ENCODE measurements around the gene VPS26B. TPM values are rescaled to one million over a fixed set of nuclear protein-coding genes. Genes with fewer than 3 reads are reported as not detected.

VPS26B gene
- total RNA-seq, 1 experiment from 2014 or later = 29.3 TPM

DNA sequence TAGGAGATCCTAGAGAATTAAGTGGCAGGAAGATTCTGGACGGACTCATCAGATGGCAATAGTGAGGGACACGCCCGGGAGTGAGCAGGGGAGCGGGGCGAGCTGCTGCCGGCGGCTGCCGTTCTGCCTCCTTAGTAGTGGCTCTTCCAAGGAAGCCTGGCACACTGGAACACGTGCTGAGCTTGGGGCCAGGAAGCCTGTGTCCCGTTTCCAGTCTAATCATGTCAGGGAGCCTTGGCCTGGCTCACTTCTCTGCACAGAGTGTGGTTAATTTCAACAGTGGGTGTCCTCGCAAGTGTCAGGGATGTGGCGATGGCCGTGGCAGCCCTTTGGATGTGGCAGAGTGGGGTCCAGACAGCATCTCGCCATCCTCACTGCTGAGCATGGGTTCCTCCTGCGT, 68.2 kb downstream of the VPS26B start (continued):
- TF ChIP-seq ZNF423 (CRISPR knock-in tag; IDR thresholded peaks at IDR 0.05) (no peak), SMAD3 (CRISPR knock-in tag; IDR thresholded peaks at IDR 0.05; ENCODE audit: borderline replicate concordance) (no peak), GABPB1 (CRISPR knock-in tag; IDR thresholded peaks at IDR 0.05) (no peak), ZNF232 (CRISPR knock-in tag; IDR thresholded peaks at IDR 0.05) (no peak), JUN (CRISPR knock-in tag; IDR thresholded peaks at IDR 0.05) (no peak)
- TF ChIP-seq, protein P1, sequence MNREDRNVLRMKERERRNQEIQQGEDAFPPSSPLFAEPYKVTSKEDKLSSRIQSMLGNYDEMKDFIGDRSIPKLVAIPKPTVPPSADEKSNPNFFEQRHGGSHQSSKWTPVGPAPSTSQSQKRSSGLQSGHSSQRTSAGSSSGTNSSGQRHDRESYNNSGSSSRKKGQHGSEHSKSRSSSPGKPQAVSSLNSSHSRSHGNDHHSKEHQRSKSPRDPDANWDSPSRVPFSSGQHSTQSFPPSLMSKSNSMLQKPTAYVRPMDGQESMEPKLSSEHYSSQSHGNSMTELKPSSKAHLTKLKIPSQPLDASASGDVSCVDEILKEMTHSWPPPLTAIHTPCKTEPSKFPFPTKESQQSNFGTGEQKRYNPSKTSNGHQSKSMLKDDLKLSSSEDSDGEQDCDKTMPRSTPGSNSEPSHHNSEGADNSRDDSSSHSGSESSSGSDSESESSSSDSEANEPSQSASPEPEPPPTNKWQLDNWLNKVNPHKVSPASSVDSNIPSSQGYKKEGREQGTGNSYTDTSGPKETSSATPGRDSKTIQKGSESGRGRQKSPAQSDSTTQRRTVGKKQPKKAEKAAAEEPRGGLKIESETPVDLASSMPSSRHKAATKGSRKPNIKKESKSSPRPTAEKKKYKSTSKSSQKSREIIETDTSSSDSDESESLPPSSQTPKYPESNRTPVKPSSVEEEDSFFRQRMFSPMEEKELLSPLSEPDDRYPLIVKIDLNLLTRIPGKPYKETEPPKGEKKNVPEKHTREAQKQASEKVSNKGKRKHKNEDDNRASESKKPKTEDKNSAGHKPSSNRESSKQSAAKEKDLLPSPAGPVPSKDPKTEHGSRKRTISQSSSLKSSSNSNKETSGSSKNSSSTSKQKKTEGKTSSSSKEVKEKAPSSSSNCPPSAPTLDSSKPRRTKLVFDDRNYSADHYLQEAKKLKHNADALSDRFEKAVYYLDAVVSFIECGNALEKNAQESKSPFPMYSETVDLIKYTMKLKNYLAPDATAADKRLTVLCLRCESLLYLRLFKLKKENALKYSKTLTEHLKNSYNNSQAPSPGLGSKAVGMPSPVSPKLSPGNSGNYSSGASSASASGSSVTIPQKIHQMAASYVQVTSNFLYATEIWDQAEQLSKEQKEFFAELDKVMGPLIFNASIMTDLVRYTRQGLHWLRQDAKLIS (CRISPR knock-in tag; IDR thresholded peaks at IDR 0.05; ENCODE audit: borderline replicate concordance) = no peak
- TF ChIP-seq, protein P2, sequence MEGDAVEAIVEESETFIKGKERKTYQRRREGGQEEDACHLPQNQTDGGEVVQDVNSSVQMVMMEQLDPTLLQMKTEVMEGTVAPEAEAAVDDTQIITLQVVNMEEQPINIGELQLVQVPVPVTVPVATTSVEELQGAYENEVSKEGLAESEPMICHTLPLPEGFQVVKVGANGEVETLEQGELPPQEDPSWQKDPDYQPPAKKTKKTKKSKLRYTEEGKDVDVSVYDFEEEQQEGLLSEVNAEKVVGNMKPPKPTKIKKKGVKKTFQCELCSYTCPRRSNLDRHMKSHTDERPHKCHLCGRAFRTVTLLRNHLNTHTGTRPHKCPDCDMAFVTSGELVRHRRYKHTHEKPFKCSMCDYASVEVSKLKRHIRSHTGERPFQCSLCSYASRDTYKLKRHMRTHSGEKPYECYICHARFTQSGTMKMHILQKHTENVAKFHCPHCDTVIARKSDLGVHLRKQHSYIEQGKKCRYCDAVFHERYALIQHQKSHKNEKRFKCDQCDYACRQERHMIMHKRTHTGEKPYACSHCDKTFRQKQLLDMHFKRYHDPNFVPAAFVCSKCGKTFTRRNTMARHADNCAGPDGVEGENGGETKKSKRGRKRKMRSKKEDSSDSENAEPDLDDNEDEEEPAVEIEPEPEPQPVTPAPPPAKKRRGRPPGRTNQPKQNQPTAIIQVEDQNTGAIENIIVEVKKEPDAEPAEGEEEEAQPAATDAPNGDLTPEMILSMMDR (IDR thresholded peaks at IDR 0.05) = no peak
- TF ChIP-seq, protein P3, sequence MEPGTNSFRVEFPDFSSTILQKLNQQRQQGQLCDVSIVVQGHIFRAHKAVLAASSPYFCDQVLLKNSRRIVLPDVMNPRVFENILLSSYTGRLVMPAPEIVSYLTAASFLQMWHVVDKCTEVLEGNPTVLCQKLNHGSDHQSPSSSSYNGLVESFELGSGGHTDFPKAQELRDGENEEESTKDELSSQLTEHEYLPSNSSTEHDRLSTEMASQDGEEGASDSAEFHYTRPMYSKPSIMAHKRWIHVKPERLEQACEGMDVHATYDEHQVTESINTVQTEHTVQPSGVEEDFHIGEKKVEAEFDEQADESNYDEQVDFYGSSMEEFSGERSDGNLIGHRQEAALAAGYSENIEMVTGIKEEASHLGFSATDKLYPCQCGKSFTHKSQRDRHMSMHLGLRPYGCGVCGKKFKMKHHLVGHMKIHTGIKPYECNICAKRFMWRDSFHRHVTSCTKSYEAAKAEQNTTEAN (CRISPR knock-in tag; IDR thresholded peaks at IDR 0.05) = no peak

DNA sequence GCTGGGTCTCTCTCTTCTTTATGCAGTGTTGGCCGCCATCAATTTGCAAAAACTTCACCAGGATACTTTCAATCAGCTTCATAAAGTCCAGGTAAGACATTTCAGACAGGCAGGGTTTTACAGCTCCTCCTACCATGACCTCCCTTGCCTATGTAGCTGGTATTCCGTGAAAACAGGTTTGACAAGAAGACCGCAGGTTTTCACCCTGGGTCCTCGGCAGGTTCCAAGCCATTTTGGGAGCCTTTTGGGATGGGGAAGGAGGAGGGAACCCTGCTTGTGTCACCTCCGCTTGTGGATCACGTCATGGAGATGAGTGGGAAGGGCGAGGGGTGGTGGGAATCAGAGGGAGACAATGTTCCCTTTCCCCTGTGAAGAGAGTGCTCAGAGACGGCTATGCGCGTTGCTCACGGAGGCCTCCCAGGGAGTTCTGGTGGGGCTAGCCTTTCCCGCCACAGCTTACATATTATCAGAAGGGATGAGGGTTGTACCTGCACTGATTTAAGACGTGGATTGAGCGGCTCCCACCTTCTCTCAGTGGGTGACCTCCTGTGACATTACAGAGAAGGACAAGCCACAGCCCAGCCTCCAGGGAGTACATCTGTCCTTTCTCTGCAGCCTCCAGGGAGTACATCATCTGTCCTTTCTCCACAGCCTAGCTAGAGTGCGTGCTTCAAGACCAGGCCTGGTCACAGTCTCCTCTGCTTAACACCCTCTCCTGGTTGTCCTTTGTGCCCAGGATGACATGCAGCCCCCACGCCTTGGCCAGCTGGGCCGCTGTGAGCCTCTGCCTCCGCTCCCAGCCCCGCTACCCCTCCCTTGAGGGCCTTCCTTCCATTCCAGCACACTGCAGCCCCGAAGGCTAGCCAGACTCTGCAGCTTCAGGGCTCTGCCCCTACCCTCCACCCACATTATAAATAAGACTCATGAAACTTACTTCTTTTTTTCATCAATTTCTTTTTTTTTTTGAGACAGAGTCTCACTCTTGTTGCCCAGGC, 68.9 kb downstream of the VPS26B start:
- H3K4me1 Mint-ChIP-seq = peaks cover 11% of the 10 kb centered on the region
- POLR2A ChIA-PET = no interaction called here
- DNase-seq (ENCODE audit: low spot score) = no peak

More for the DNA sequence above, 68.9 kb downstream of the VPS26B start:
- Mint-ChIP-seq H3K36me3 (peaks cover 64% of the 10 kb centered on the region), H3K27ac (peak overlapping the region; percentile 63), H3K4me3 (no peak overlapping the region), H3K9me3 (peaks cover 4% of the 10 kb centered on the region; the same call in 1 of the 2 replicates), H3K27me3 (ENCODE audit: low read depth) (no peaks in the 10 kb centered on the region)
- CTCF ChIA-PET = no interaction called here
- TF ChIP-seq, protein P4, sequence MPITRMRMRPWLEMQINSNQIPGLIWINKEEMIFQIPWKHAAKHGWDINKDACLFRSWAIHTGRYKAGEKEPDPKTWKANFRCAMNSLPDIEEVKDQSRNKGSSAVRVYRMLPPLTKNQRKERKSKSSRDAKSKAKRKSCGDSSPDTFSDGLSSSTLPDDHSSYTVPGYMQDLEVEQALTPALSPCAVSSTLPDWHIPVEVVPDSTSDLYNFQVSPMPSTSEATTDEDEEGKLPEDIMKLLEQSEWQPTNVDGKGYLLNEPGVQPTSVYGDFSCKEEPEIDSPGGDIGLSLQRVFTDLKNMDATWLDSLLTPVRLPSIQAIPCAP (CRISPR knock-in tag; IDR thresholded peaks at IDR 0.05) = no peak
- TF ChIP-seq RORB (CRISPR knock-in tag; IDR thresholded peaks at IDR 0.05) (no peak), GRHL2 (CRISPR knock-in tag; IDR thresholded peaks at IDR 0.05; ENCODE audit: insufficient replicate concordance, severe bottlenecking) (no peak), CBFB (CRISPR knock-in tag; IDR thresholded peaks at IDR 0.05; ENCODE audit: low read depth) (no peak), MYBL2 (CRISPR knock-in tag; IDR thresholded peaks at IDR 0.05) (no peak), SMAD4 (CRISPR knock-in tag; IDR thresholded peaks at IDR 0.05) (no peak)
- TF ChIP-seq, protein P2 (IDR thresholded peaks at IDR 0.05) = no peak
- no peak for ATAC-seq
